DMS 273 (cell line): ENCODE results near the gene SLC12A7.
A peak's percentile ranks its signal among the peaks of the same experiment; 100 is the strongest.

ENCODE experiments used
- DNase-seq: peaks from one replicate; lab custom pipeline; 2025; ENCODE audit not compliant: unreplicated experiment; lab: John Stamatoyannopoulos, UW

Gene SLC12A7

GRCh38 chr5:1112596-1113331 is 901 bp upstream of the SLC12A7 start:
- DNase-seq, result no peak

- peak; percentile 38 for DNase-seq
Measured at GRCh38 chr5:1111241-1111726, 579 bp downstream of the SLC12A7 start.

- no peak for DNase-seq
Measured at GRCh38 chr5:1110307-1111240, 1.3 kb downstream of the SLC12A7 start.

GRCh38 chr5:1109542-1110306 is 2.1 kb downstream of the SLC12A7 start:
- DNase-seq, result no peak

- DNase-seq, result no peak
Measured at GRCh38 chr5:1108865-1109174, 3.0 kb downstream of the SLC12A7 start.

- DNase-seq, result no peak
Measured at GRCh38 chr5:1108023-1108864, 3.6 kb downstream of the SLC12A7 start.

GRCh38 chr5:1107167-1108022 is 4.5 kb downstream of the SLC12A7 start:
- no peak for DNase-seq

GRCh38 chr5:1106385-1107166 is 5.3 kb downstream of the SLC12A7 start:
- DNase-seq, result no peak

GRCh38 chr5:1105350-1106265 is 6.3 kb downstream of the SLC12A7 start:
- no peak for DNase-seq

- no peak for DNase-seq
Measured at GRCh38 chr5:1104327-1105006, 7.4 kb downstream of the SLC12A7 start.

GRCh38 chr5:1103505-1104326 is 8.1 kb downstream of the SLC12A7 start:
- DNase-seq, result peak; percentile 42

GRCh38 chr5:1103093-1103492 is 8.8 kb downstream of the SLC12A7 start:
- no peak for DNase-seq

GRCh38 chr5:1101961-1102713 is 9.7 kb downstream of the SLC12A7 start:
- no peak for DNase-seq

- no peak for DNase-seq
Measured at GRCh38 chr5:1100664-1101574, 10.9 kb downstream of the SLC12A7 start.
